Natural killer cell treated with Interleukin-12 subunit alpha and Interleukin-12 subunit beta and Interleukin-15 and Interleukin-18, amount 100 ng/mL, for 72 hours (primary cell): Measurements from ENCODE around the gene PPP1R9A. TPM values are rescaled to one million over a fixed set of nuclear protein-coding genes. Genes with fewer than 3 reads are reported as not detected.

Experiments used
- ATAC-seq, 2 donors: fragments of 150-1000 bp; cut with Tn5 transposase in 1 of 2; sonication (Bioruptor Pico), chemical (Tn5 transposase) in 1 of 2; 2 replicates each; pipeline ENCODE4 v1.10.0; 2021
- DNase-seq: peaks from one replicate; pipeline ENCODE4 v3.0.0; 2022; ENCODE audit warnings: low spot score
- H3K27ac Mint-ChIP-seq, 2 donors: 1 replicate in 1 of 2; 2 replicates in 1 of 2; pipeline ENCODE4 v1.8.0; 2022; ENCODE audit warnings: mixed read lengths in 2 of 2, mild to moderate bottlenecking in 1 of 2, moderate library complexity in 1 of 2
- H3K27me3 Mint-ChIP-seq, 2 donors: 1 replicate in 1 of 2; 2 replicates in 1 of 2; pipeline ENCODE4 v1.8.0; 2022; ENCODE audit warnings: mixed read lengths in 2 of 2
- H3K36me3 Mint-ChIP-seq: one replicate; pipeline ENCODE4 v1.8.0; 2022; ENCODE audit warnings: mixed read lengths
- H3K4me1 Mint-ChIP-seq, 2 donors: 1 replicate in 1 of 2; 2 replicates in 1 of 2; pipeline ENCODE4 v1.8.0; 2022; ENCODE audit warnings: low read depth in 2 of 2, mixed read lengths in 2 of 2, mild to moderate bottlenecking in 1 of 2
- H3K4me3 Mint-ChIP-seq: one replicate; pipeline ENCODE4 v1.8.0; 2022; ENCODE audit warnings: mixed read lengths
- H3K9me3 Mint-ChIP-seq: 2 replicates; pipeline ENCODE4 v1.8.0; 2022; ENCODE audit warnings: mixed read lengths
- total RNA-seq, 2 donors: library from RNA; stranded (reverse); gene quantifications; one replicate each; pipeline ENCODE4 v1.2.3, GENCODE V29; 2022

PPP1R9A gene
- total RNA-seq, 2 donors from 2014 or later, result 0.69 to 1.8 TPM

- Mint-ChIP-seq H3K4me3 (no peak overlapping the region), H3K27ac (no peak overlapping the region)
These were observed 434.6 kb downstream of the PPP1R9A start for GRCh38 chr7:95342029-95342428.

GRCh38 chr7:95342642-95343307, 435.4 kb downstream of the PPP1R9A start:
- DNase-seq (no peak), ATAC-seq (no peak)
- H3K4me1 Mint-ChIP-seq, result no peaks in the 10 kb centered on the region
- H3K36me3 Mint-ChIP-seq, result no peaks in the 10 kb centered on the region
- no peak overlapping the region for H3K4me3 Mint-ChIP-seq
- no peaks in the 10 kb centered on the region for H3K9me3 Mint-ChIP-seq
- peaks cover 4 to 15% of the 10 kb centered on the region in 2 donors for H3K27me3 Mint-ChIP-seq
- no peak overlapping the region for H3K27ac Mint-ChIP-seq

More at GRCh38 chr7:95342029-95342428, 434.6 kb downstream of the PPP1R9A start:
- H3K4me1 Mint-ChIP-seq, result no peaks in the 10 kb centered on the region
- H3K27me3 Mint-ChIP-seq, result peaks cover 3 to 15% of the 10 kb centered on the region in 2 donors
- H3K9me3 Mint-ChIP-seq, result no peaks in the 10 kb centered on the region
- no peak for ATAC-seq
- no peaks in the 10 kb centered on the region for H3K36me3 Mint-ChIP-seq
- no peak for DNase-seq
